ENCODE measurements around the gene ANK3.

The ANK3 gene

GRCh38 chr10:60003651-60004523, 385.8 kb downstream of the ANK3 start:
- H3K27ac ChIP-seq (ENCODE audit: extremely low read depth, low read depth, low read length): no peak overlapping the region
- ChIA-PET POLR2A (no interaction called here), CTCF (interaction anchor here (0.5 kb wide), 1 partner anchor 12 kb away, joined by 3 read pairs; no protein-coding TSS in a partner anchor)
- H3K36me3 ChIP-seq (ENCODE audit: control insufficient read depth in 2 of 2, insufficient read depth in 1 of 2, low read length in 2 of 2): no peaks in the 10 kb centered on the region
- H3K4me1 ChIP-seq (ENCODE audit: control insufficient read depth, insufficient read depth, low read length): no peaks in the 10 kb centered on the region
- H3K9me3 ChIP-seq (ENCODE audit: control insufficient read depth, insufficient read depth, low read depth, low read length): no peaks in the 10 kb centered on the region
- no peak for TF ChIP-seq ZNF112 (tag by site-specific recombination; IDR thresholded peaks at IDR 0.05)
- no peak overlapping the region for H3K4me3 ChIP-seq (ENCODE audit: low read depth, low read length)

GRCh38 chr10:60000747-60001146, 388.9 kb downstream of the ANK3 start:
- no peaks in the 10 kb centered on the region for H3K9me3 ChIP-seq (ENCODE audit: control insufficient read depth, insufficient read depth, low read depth, low read length)
- ChIA-PET POLR2A (no interaction called here), CTCF (interaction anchor here (0.6 kb wide), 2 partner anchors 93 kb away, joined by 3 to 5 read pairs; no protein-coding TSS in a partner anchor)
- H3K27ac ChIP-seq (ENCODE audit: extremely low read depth, low read depth, low read length): no peak overlapping the region
- no peak overlapping the region for H3K4me3 ChIP-seq (ENCODE audit: low read depth, low read length)
- TF ChIP-seq PRDM4 (tag by site-specific recombination; IDR thresholded peaks at IDR 0.05) (no peak), ZNF600 (tag by site-specific recombination; IDR thresholded peaks at IDR 0.05) (no peak), SCRT1 (tag by site-specific recombination; IDR thresholded peaks at IDR 0.05; ENCODE audit: borderline replicate concordance) (no peak), PRDM1 (tag by site-specific recombination; IDR thresholded peaks at IDR 0.05) (no peak), ZNF791 (tag by site-specific recombination; IDR thresholded peaks at IDR 0.05) (no peak), ZNF18 (tag by site-specific recombination; IDR thresholded peaks at IDR 0.05) (no peak), ZBTB7A (tag by site-specific recombination; IDR thresholded peaks at IDR 0.05; ENCODE audit: low read depth) (no peak), ZNF777 (tag by site-specific recombination; IDR thresholded peaks at IDR 0.05; ENCODE audit: borderline replicate concordance) (no peak), ZNF26 (tag by site-specific recombination; IDR thresholded peaks at IDR 0.05) (no peak), ZSCAN5A (tag by site-specific recombination; IDR thresholded peaks at IDR 0.05) (no peak), TSHZ1 (tag by site-specific recombination; IDR thresholded peaks at IDR 0.05; ENCODE audit: borderline replicate concordance) (no peak), ZNF660 (tag by site-specific recombination; IDR thresholded peaks at IDR 0.05) (no peak), FEZF1 (tag by site-specific recombination; IDR thresholded peaks at IDR 0.05) (no peak), ZBTB8A (tag by site-specific recombination; IDR thresholded peaks at IDR 0.05) (no peak), ZNF501 (tag by site-specific recombination; IDR thresholded peaks at IDR 0.05) (no peak)
- H3K36me3 ChIP-seq (ENCODE audit: control insufficient read depth in 2 of 2, insufficient read depth in 1 of 2, low read length in 2 of 2): no peaks in the 10 kb centered on the region
- H3K4me1 ChIP-seq (ENCODE audit: control insufficient read depth, insufficient read depth, low read length): no peaks in the 10 kb centered on the region
